Measurements from ENCODE around the gene ATP5F1E.

GRCh38 chr20:59035381-59035780 lies 3.2 kb upstream of the ATP5F1E start:
- TF ChIP-seq CTCF (conservative IDR thresholded peaks at IDR 0.05; ENCODE audit: low read length), result no peak
- TF ChIP-seq EZH2phosphoT487 (IDR thresholded peaks at IDR 0.05; ENCODE audit: borderline replicate concordance), result no peak
